ENCODE results near the gene GUCA1C.

Gene GUCA1C

DNA sequence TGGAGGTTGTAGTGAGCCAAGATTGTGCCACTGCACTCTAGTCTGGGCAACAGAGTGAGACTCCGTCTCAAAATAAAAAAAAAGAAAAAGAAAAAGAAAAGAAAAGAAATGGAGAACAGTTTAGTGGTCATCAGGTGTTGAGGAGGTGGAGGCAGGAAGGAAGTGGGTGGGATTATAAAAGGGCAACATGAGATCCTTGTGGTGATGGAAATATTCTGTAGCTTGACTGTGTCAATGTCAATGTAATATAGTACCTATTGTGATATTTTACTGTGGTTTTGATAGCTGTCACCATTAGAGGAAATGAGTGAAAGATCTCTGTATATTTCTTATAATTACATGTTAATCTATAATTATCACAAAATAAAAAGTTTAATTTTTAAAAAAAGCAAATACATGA lies 70.3 kb downstream of the GUCA1C start:
- no peak for TF ChIP-seq GATA1 (IDR thresholded peaks at IDR 0.05; ENCODE audit: low read depth, low read length)
- DNase-seq, result no peak

DNA sequence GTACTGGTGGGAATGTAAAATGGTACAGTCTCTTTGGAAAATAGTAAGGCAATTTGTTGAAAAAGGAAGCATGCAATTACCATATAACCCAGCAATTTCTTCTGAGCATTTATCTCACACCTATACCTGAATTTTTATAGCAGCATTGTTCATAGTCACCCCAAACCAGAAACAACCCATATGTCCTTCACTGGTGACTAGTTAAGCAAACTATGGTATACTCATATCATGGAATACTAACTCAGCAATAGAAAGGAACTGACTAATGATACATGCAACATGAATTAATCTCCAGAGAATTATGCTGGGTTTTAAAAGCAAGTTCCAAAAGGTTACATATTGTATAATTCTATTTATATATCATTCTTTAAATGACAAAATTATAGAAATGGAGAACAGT lies 70.9 kb downstream of the GUCA1C start:
- TF ChIP-seq POLR2A (IDR thresholded peaks at IDR 0.05; ENCODE audit: low read length) (no peak), GATA1 (IDR thresholded peaks at IDR 0.05; ENCODE audit: low read depth, low read length) (no peak)
- DNase-seq, result no peak

DNA sequence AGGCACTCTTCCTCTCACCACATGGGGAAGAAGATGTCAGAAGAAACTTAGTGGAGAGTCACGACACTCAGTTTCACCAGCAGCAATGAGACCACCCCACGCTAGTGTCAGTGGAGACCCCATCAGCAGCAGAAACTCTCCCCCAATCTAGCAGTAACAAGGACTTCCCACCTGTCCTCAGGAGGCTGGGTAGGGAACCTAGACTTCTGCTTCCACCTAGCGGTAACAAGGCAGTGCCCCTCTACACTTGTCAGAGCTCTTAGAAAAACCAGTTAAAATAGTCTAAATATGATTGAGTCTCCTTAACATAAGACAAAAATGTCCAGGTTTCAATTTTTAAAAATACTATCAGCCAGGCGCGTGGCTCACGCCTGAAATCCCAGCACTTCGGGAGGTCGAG lies 73.8 kb downstream of the GUCA1C start:
- DNase-seq, result no peak
- TF ChIP-seq POLR2A (IDR thresholded peaks at IDR 0.05; ENCODE audit: low read length) (no peak), GATA1 (IDR thresholded peaks at IDR 0.05; ENCODE audit: low read depth, low read length) (no peak)

DNA sequence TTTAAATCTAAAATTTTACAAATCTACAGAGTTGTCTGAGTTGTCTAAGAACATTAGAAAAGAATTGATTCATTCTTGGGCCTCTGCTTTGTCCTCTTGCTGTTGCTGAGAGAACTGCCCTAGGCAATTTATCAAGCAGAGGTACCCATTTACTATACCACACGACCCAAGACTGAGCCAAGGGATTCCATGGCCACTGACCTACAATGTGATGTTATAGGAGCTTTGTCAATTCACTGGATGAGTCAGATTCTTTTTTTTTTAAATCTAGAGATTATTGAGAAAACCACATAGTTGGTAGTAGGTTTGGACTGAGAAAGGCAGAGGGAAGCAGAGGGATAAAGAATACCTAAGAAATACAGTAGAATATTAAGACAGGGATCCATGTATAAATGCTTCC lies 75.8 kb downstream of the GUCA1C start:
- TF ChIP-seq GATA1 (IDR thresholded peaks at IDR 0.05; ENCODE audit: low read depth, low read length) (no peak), POLR2A (IDR thresholded peaks at IDR 0.05; ENCODE audit: low read length) (no peak)
- no peak for DNase-seq

DNA sequence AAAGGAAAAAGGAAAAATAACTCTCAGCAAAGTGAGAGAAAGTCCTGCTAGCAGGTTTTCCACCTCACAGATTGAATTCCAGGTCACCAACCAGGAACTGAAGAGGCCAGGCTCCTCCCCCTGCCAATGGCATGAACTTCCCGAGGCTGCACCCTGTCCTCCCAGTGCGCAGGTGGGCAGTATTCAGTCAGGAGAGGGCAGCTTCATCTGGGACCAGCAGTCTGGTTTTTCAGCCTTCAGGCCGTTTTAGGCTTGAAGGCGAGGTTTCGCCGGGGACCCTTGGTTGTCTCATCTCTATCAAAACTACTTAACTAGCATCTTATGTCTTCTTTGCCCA lies 89.9 kb downstream of the GUCA1C start:
- no peak for DNase-seq

DNA sequence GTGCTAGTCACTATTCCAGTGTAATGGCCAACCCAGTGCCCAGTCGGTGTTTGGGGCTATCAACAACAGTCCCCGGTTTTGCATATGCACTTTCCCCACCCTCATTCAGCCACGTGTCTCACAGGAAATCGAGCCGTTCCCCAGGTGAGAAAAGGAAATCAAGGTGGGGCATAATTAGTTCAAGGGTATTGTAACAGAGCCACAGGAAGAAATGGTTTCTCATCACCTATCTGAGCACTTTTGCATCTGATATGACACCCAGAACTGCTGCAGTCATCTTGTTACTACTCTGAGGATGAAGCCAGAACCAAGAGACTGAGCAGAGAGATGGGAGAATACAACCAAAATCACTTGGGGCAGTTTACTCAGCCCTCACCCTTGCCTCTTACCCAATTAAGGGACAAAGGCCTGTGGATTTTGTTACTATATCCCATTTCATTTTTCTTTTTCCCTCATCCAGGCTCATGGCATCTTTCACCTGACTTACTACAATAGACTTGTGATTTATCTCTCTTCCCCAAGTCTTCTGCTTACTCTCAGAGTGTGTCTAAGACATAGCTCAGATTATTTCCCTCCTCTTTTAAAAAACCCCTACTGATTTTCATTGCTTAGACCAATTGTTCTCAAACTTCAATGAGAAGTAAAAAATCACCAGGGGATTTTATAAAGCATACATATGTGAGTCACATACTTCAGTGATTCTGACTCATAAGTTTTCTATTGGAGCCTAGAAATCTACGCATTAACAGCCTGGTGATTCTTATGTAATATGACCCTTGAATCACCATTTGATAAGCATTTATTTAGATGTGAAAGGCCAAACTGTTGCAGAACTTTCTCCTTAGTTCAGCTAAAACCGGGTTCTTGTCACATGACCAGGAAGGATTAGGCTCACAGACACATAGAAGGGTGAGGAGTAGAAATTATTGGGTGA lies 90.5 kb downstream of the GUCA1C start:
- TF ChIP-seq POLR2A (IDR thresholded peaks at IDR 0.05; ENCODE audit: low read length), result no peak
- no peak for TF ChIP-seq GATA1 (IDR thresholded peaks at IDR 0.05; ENCODE audit: low read depth, low read length)
- no peak for DNase-seq

More for the DNA sequence above, 89.9 kb downstream of the GUCA1C start:
- no peak for TF ChIP-seq POLR2A (IDR thresholded peaks at IDR 0.05; ENCODE audit: low read length)
- TF ChIP-seq GATA1 (IDR thresholded peaks at IDR 0.05; ENCODE audit: low read depth, low read length), result no peak

DNA sequence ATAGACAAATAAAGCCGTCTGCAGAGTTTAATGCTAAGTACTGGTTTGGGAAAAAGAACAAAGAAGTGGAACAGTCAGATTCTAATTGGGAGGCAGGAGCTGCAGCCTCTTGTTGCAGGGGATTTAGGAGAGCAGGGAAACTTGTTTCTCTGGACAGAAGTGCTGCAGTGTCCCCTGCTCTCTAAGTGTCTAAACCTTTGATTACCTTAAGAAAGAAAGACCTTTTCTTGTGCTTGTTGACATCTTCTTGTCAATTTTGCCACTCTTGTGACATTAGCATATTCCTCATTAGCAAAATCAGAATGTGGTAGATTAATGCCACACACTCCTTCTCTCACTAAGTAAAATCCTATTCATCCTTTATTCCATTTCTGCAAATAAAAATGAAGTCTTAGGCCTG lies 92.3 kb downstream of the GUCA1C start:
- no peak for DNase-seq
- TF ChIP-seq POLR2A (IDR thresholded peaks at IDR 0.05; ENCODE audit: low read length) (no peak), GATA1 (IDR thresholded peaks at IDR 0.05; ENCODE audit: low read depth, low read length) (no peak)

Data from erythroblast (primary cell).